ENCODE data around the gene B3GLCT. TPM values are rescaled to one million over a fixed set of nuclear protein-coding genes. Genes with fewer than 3 reads are reported as not detected.

The B3GLCT gene
- total RNA-seq, 1 donor: 18.8 TPM

DNA sequence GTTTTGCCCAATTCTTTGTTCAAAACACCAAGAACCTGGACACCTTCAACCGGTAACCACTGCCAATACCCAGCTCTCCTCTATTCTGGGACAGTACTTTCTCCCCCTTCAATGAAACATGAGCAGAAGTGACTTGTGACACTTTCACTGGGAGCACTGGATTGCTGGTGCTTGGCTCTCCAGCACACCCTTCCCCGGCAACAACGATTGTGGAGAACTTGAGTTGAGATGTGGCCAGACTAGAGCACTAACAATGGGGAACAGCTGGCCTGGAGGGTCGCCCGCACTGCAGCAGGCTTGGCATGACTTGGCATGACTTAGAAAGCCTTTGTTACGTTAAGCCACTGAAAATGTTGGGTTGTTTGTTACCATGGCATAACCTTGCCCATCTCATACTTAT lies 7.5 kb upstream of the B3GLCT start:
- no peak overlapping the region for H3K4me3 ChIP-seq (ENCODE audit: insufficient read depth, low read length)
- no peaks in the 10 kb centered on the region for H3K79me2 ChIP-seq (ENCODE audit: insufficient read depth, low read length)
- no peak overlapping the region for H3K4me2 ChIP-seq (ENCODE audit: insufficient read depth, low read length)
- H2AFZ ChIP-seq (ENCODE audit: low read length): no peak overlapping the region
- no peaks in the 10 kb centered on the region for H4K20me1 ChIP-seq (ENCODE audit: insufficient read depth, low read length)
- no peaks in the 10 kb centered on the region for H3K4me1 ChIP-seq (ENCODE audit: insufficient read depth, low read length)
- H3K27ac ChIP-seq (ENCODE audit: low read depth, low read length): no peak overlapping the region
- H3K36me3 ChIP-seq (ENCODE audit: insufficient read depth, low read length): no peaks in the 10 kb centered on the region
- TF ChIP-seq, protein P1, sequence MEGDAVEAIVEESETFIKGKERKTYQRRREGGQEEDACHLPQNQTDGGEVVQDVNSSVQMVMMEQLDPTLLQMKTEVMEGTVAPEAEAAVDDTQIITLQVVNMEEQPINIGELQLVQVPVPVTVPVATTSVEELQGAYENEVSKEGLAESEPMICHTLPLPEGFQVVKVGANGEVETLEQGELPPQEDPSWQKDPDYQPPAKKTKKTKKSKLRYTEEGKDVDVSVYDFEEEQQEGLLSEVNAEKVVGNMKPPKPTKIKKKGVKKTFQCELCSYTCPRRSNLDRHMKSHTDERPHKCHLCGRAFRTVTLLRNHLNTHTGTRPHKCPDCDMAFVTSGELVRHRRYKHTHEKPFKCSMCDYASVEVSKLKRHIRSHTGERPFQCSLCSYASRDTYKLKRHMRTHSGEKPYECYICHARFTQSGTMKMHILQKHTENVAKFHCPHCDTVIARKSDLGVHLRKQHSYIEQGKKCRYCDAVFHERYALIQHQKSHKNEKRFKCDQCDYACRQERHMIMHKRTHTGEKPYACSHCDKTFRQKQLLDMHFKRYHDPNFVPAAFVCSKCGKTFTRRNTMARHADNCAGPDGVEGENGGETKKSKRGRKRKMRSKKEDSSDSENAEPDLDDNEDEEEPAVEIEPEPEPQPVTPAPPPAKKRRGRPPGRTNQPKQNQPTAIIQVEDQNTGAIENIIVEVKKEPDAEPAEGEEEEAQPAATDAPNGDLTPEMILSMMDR (IDR thresholded peaks at IDR 0.05; ENCODE audit: extremely low read depth, low read depth, low read length): no peak
- no peak for DNase-seq (ENCODE audit: insufficient read length, low spot score, missing footprints)
- no peaks in the 10 kb centered on the region for H3K27me3 ChIP-seq (ENCODE audit: insufficient read depth, low read length)
- H3K9me3 ChIP-seq (ENCODE audit: low read depth, low read length): no peaks in the 10 kb centered on the region

- no peaks in the 10 kb centered on the region for H3K27me3 ChIP-seq (ENCODE audit: insufficient read depth, low read length)
- no peak overlapping the region for H3K4me2 ChIP-seq (ENCODE audit: insufficient read depth, low read length)
- H3K4me1 ChIP-seq (ENCODE audit: insufficient read depth, low read length): no peaks in the 10 kb centered on the region
- H3K9me3 ChIP-seq (ENCODE audit: low read depth, low read length): no peaks in the 10 kb centered on the region
- H3K4me3 ChIP-seq (ENCODE audit: insufficient read depth, low read length): no peak overlapping the region
- H3K27ac ChIP-seq (ENCODE audit: low read depth, low read length): no peak overlapping the region
- DNase-seq (ENCODE audit: insufficient read length, low spot score, missing footprints): no peak
- H3K36me3 ChIP-seq (ENCODE audit: insufficient read depth, low read length): no peaks in the 10 kb centered on the region
- peaks cover 5% of the 10 kb centered on the region for H3K79me2 ChIP-seq (ENCODE audit: insufficient read depth, low read length)
- no peaks in the 10 kb centered on the region for H4K20me1 ChIP-seq (ENCODE audit: insufficient read depth, low read length)
- TF ChIP-seq, protein P1 (IDR thresholded peaks at IDR 0.05; ENCODE audit: extremely low read depth, low read depth, low read length): no peak
- H2AFZ ChIP-seq (ENCODE audit: low read length): no peak overlapping the region
These were observed 4.2 kb upstream of the B3GLCT start for GRCh38 chr13:31195616-31196015.

GRCh38 chr13:31196992-31197391 lies 2.8 kb upstream of the B3GLCT start:
- H3K27me3 ChIP-seq (ENCODE audit: insufficient read depth, low read length): no peaks in the 10 kb centered on the region
- DNase-seq (ENCODE audit: insufficient read length, low spot score, missing footprints): no peak
- no peaks in the 10 kb centered on the region for H4K20me1 ChIP-seq (ENCODE audit: insufficient read depth, low read length)
- H3K27ac ChIP-seq (ENCODE audit: low read depth, low read length): no peak overlapping the region
- no peaks in the 10 kb centered on the region for H3K36me3 ChIP-seq (ENCODE audit: insufficient read depth, low read length)
- H3K4me2 ChIP-seq (ENCODE audit: insufficient read depth, low read length): no peak overlapping the region
- peaks cover 13% of the 10 kb centered on the region for H3K4me1 ChIP-seq (ENCODE audit: insufficient read depth, low read length)
- no peak overlapping the region for H2AFZ ChIP-seq (ENCODE audit: low read length)
- H3K79me2 ChIP-seq (ENCODE audit: insufficient read depth, low read length): peaks cover 9% of the 10 kb centered on the region
- TF ChIP-seq, protein P1 (IDR thresholded peaks at IDR 0.05; ENCODE audit: extremely low read depth, low read depth, low read length): no peak
- H3K9me3 ChIP-seq (ENCODE audit: low read depth, low read length): no peaks in the 10 kb centered on the region
- no peak overlapping the region for H3K4me3 ChIP-seq (ENCODE audit: insufficient read depth, low read length)

- Histone ChIP-seq H3K4me3 (ENCODE audit: insufficient read depth, low read length) (no peak overlapping the region), H3K4me2 (ENCODE audit: insufficient read depth, low read length) (no peak overlapping the region), H3K79me2 (ENCODE audit: insufficient read depth, low read length) (peaks cover 22% of the 10 kb centered on the region), H3K9me3 (ENCODE audit: low read depth, low read length) (no peaks in the 10 kb centered on the region), H2AFZ (ENCODE audit: low read length) (no peak overlapping the region), H4K20me1 (ENCODE audit: insufficient read depth, low read length) (no peaks in the 10 kb centered on the region), H3K27ac (ENCODE audit: low read depth, low read length) (no peak overlapping the region), H3K4me1 (ENCODE audit: insufficient read depth, low read length) (peaks cover 15% of the 10 kb centered on the region), H3K36me3 (ENCODE audit: insufficient read depth, low read length) (no peaks in the 10 kb centered on the region), H3K27me3 (ENCODE audit: insufficient read depth, low read length) (no peaks in the 10 kb centered on the region)
- TF ChIP-seq, protein P1 (IDR thresholded peaks at IDR 0.05; ENCODE audit: extremely low read depth, low read depth, low read length): no peak
- no peak for DNase-seq (ENCODE audit: insufficient read length, low spot score, missing footprints)
These were observed 1.3 kb upstream of the B3GLCT start for GRCh38 chr13:31198519-31198918.
